Measurements from ENCODE around the gene PCBP3. TPM values are rescaled to one million over a fixed set of nuclear protein-coding genes. Genes with fewer than 3 reads are reported as not detected.

The PCBP3 gene
- total RNA-seq, 1 experiment from 2014 or later = not detected

DNA sequence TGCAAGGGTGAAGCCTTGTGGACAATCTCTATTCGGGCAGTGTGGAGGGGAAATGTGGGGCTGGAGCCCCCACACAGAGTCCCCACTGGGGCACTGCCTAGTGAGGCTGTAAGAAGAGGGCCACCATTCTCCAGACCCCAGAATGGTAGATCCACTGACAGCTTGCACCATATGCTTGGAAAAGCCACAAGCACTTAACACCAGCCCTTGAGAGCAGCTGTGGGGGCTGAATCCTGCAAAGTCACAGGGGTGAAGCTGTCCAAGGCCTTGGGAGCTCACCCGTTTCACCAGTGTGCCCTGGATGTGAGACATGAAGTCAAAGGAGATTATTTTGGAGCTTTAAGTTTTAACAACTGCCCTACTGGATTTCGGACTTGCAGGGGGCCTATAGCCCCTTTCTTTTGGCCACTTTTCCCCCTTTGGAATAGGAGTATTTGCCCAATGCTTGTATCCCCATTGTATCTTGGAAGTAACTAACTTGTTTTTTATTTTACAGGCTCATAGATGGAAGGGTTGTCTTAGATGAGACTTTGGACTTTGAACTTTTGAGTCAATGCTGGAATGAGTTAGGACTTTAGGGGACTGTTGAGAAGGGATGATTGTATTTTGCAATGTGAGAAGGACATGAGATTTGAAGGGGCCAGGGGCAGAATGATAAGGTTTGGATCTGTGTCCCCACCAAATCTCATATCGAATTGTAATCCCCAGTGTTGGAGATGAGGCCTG, 321.7 kb downstream of the PCBP3 start:
- Histone ChIP-seq H3K36me3 (ENCODE audit: low read depth) (no peaks in the 10 kb centered on the region), H3K27ac (no peak overlapping the region), H4K20me1 (ENCODE audit: insufficient read depth) (no peaks in the 10 kb centered on the region), H3K79me2 (ENCODE audit: low read depth) (no peaks in the 10 kb centered on the region), H3F3A (ENCODE audit: insufficient read depth, low read depth) (no peaks in the 10 kb centered on the region), H3K9me2 (ENCODE audit: insufficient read depth) (no peaks in the 10 kb centered on the region), H3K4me3 (no peak overlapping the region), H3K9me3 (ENCODE audit: insufficient read depth, low read depth) (no peaks in the 10 kb centered on the region), H2AFZ (no peak overlapping the region), H3K27me3 (ENCODE audit: insufficient read depth, low read depth) (no peaks in the 10 kb centered on the region), H3K4me2 (no peak overlapping the region), H3K4me1 (replicated peaks; ENCODE audit: insufficient read depth) (no peaks in the 10 kb centered on the region)
- no peak for TF ChIP-seq EZH2 (IDR thresholded peaks at IDR 0.05; ENCODE audit: low read depth)
- TF ChIP-seq, protein P1, sequence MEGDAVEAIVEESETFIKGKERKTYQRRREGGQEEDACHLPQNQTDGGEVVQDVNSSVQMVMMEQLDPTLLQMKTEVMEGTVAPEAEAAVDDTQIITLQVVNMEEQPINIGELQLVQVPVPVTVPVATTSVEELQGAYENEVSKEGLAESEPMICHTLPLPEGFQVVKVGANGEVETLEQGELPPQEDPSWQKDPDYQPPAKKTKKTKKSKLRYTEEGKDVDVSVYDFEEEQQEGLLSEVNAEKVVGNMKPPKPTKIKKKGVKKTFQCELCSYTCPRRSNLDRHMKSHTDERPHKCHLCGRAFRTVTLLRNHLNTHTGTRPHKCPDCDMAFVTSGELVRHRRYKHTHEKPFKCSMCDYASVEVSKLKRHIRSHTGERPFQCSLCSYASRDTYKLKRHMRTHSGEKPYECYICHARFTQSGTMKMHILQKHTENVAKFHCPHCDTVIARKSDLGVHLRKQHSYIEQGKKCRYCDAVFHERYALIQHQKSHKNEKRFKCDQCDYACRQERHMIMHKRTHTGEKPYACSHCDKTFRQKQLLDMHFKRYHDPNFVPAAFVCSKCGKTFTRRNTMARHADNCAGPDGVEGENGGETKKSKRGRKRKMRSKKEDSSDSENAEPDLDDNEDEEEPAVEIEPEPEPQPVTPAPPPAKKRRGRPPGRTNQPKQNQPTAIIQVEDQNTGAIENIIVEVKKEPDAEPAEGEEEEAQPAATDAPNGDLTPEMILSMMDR (conservative IDR thresholded peaks at IDR 0.05) = no peak
- BruUV-seq (replicated peaks) = no TSS peak
- CTCF ChIA-PET = no interaction called here
- intact Hi-C loops (cut with micrococcal nuclease; ENCODE audit: unreplicated experiment) = no loop called here
- POLR2A ChIA-PET (ENCODE audit: unreplicated experiment) = no interaction called here
- DNase-seq = no peak

DNA sequence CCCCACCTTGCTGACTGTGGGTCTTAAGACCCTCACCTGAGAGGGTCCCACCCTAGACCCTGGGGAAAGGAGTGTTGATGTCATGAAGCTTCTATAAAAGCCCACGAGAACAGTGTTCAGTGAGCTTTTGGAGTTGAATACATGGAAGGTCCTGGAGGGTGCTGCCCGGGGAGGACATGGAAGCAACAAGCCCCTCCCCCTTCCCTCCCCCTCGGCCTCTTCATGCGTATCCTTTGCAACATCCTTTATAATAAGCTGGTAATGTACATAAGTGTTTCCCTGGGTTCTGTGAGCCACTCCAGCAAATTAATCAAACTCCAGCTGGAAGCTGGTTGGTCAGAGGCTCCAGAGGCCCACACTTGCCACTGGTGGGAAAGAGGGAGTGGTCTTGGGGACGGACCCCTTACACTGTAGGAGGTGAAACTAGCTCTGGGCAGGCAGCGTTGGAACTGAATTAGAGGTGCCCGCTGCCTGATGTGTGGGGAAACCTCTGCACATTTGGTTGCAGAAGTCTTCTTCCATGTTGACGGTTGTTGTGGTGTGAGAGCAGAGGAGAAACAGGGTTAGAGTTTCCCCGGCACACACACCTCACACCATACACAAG, 323.4 kb downstream of the PCBP3 start:
- Histone ChIP-seq H3K36me3 (ENCODE audit: low read depth) (no peaks in the 10 kb centered on the region), H3K9me3 (ENCODE audit: insufficient read depth, low read depth) (no peaks in the 10 kb centered on the region), H3K27ac (no peak overlapping the region), H3K4me1 (replicated peaks; ENCODE audit: insufficient read depth) (no peaks in the 10 kb centered on the region), H4K20me1 (ENCODE audit: insufficient read depth) (no peaks in the 10 kb centered on the region), H3K4me2 (no peak overlapping the region), H3K9me2 (ENCODE audit: insufficient read depth) (no peaks in the 10 kb centered on the region), H3K79me2 (ENCODE audit: low read depth) (no peaks in the 10 kb centered on the region), H3K27me3 (ENCODE audit: insufficient read depth, low read depth) (no peaks in the 10 kb centered on the region), H3K4me3 (no peak overlapping the region), H2AFZ (no peak overlapping the region), H3F3A (ENCODE audit: insufficient read depth, low read depth) (no peaks in the 10 kb centered on the region)
- DNase-seq = no peak
- no TSS peak for BruUV-seq (replicated peaks)
- ChIA-PET POLR2A (ENCODE audit: unreplicated experiment) (no interaction called here), CTCF (no interaction called here)
- TF ChIP-seq EZH2 (IDR thresholded peaks at IDR 0.05; ENCODE audit: low read depth) = no peak
- TF ChIP-seq, protein P1 (conservative IDR thresholded peaks at IDR 0.05) = no peak
- intact Hi-C loops (cut with micrococcal nuclease; ENCODE audit: unreplicated experiment) = no loop called here

- no peaks in the 10 kb centered on the region for H3K27me3 ChIP-seq (ENCODE audit: insufficient read depth, low read depth)
- H3K4me3 ChIP-seq = no peak overlapping the region
- TF ChIP-seq, protein P1 (conservative IDR thresholded peaks at IDR 0.05) = no peak
- no peak for TF ChIP-seq EZH2 (IDR thresholded peaks at IDR 0.05; ENCODE audit: low read depth)
- ChIA-PET CTCF (interaction anchor here (1.3 kb wide), 1 partner anchor 173 kb away, joined by 4 read pairs; no protein-coding TSS in a partner anchor), POLR2A (ENCODE audit: unreplicated experiment) (no interaction called here)
- H3K9me2 ChIP-seq (ENCODE audit: insufficient read depth) = no peaks in the 10 kb centered on the region
- intact Hi-C loops (cut with micrococcal nuclease; ENCODE audit: unreplicated experiment) = loop anchor here (5.0 kb wide), 1 partner anchor 127 kb away; the partner anchor contains the start of gene COL6A2
- no peaks in the 10 kb centered on the region for H3K4me1 ChIP-seq (replicated peaks; ENCODE audit: insufficient read depth)
- H3K27ac ChIP-seq = no peak overlapping the region
- H2AFZ ChIP-seq = no peak overlapping the region
- H4K20me1 ChIP-seq (ENCODE audit: insufficient read depth) = no peaks in the 10 kb centered on the region
- no peak for DNase-seq
- no peak overlapping the region for H3K4me2 ChIP-seq
- no peaks in the 10 kb centered on the region; the same call in 1 of the 2 replicates for H3F3A ChIP-seq (ENCODE audit: insufficient read depth, low read depth)
- H3K36me3 ChIP-seq (ENCODE audit: low read depth) = no peaks in the 10 kb centered on the region
- no peaks in the 10 kb centered on the region for H3K79me2 ChIP-seq (ENCODE audit: low read depth)
- H3K9me3 ChIP-seq (ENCODE audit: insufficient read depth, low read depth) = no peaks in the 10 kb centered on the region
- no TSS peak for BruUV-seq (replicated peaks)
Observed at GRCh38 chr21:45969921-45970673, 326.6 kb downstream of the PCBP3 start.
